Spleen (tissue), 7 donors: ENCODE results near the gene CANT1.

Source experiments
- POLR2A ChIP-seq, 3 donors: fragments of 450-650 bp; IDR thresholded peaks; one replicate each; pipeline ENCODE4 v1.5.1; 2017; ENCODE audit warnings: antibody characterized with exemption in 3 of 3, mild to moderate bottlenecking in 1 of 3
- POLR2AphosphoS5 ChIP-seq, 3 donors: sonication (generic); formaldehyde crosslinking; IDR thresholded peaks; one replicate each; pipeline ENCODE4 v1.5.1; 2017; ENCODE audit warnings: antibody characterized with exemption in 3 of 3
- TF ChIP-seq, protein P1 (sequence below), 11 experiments: fragments of 200-600 bp in 7 of 11; fragments of 450-650 bp in 4 of 11; sonication (generic) in 4 of 11; IDR thresholded peaks in 8 of 11; conservative IDR thresholded peaks in 3 of 11; 1 replicate in 7 of 11; 2 replicates in 4 of 11; pipeline versions ENCODE4 v1.4.0 to v1.8.0; 2016 to 2021; ENCODE audit warnings: antibody characterized with exemption in 11 of 11, inconsistent platforms in 4 of 11, mild to moderate bottlenecking in 1 of 11
- donor health status: DM: no; HTN: no; CAD: no; lungs with moderate emphysema.
- donor health status: DM: no; HTN: no; CAD: no.
- donor health status: DM: no; HTN: no; CAD: no.

DNA sequence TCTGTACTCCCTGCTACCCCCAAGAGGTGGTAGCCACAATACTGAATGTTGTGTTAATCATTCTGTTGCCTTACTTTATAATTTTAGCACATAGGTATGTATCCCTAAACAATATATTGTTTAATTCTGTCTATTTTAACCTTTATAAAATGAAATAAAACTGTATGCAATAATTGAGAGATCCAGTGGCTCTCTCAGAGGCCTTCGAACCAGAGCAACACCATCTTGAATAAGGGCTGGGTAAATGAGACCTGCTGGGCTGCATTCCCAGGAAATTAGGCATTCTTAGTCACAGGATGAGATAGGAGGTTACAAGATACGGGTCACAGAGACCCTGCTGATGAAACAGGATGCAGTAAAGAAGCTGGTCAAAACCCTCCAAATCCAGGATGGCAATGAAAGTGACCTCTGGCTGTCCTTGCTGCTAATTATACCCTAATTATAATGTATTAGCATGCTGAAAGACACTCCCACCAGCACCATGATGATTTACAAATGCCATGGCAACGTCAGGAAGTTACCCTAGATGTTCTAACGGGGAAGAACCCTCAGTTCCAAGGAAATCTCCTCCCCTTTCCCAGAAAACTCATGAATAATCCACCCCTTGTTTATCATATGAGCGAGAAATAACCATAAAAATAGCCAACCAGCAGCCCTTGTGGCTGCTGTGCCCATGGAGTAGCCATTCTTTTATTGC is 2.0 kb upstream of the CANT1 start:
- TF ChIP-seq, protein P1, sequence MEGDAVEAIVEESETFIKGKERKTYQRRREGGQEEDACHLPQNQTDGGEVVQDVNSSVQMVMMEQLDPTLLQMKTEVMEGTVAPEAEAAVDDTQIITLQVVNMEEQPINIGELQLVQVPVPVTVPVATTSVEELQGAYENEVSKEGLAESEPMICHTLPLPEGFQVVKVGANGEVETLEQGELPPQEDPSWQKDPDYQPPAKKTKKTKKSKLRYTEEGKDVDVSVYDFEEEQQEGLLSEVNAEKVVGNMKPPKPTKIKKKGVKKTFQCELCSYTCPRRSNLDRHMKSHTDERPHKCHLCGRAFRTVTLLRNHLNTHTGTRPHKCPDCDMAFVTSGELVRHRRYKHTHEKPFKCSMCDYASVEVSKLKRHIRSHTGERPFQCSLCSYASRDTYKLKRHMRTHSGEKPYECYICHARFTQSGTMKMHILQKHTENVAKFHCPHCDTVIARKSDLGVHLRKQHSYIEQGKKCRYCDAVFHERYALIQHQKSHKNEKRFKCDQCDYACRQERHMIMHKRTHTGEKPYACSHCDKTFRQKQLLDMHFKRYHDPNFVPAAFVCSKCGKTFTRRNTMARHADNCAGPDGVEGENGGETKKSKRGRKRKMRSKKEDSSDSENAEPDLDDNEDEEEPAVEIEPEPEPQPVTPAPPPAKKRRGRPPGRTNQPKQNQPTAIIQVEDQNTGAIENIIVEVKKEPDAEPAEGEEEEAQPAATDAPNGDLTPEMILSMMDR (IDR thresholded peaks at IDR 0.05 in 8 of 11, conservative IDR thresholded peaks at IDR 0.05 in 3 of 11): no peak
- TF ChIP-seq POLR2A (IDR thresholded peaks at IDR 0.05): no peak
- TF ChIP-seq POLR2AphosphoS5 (IDR thresholded peaks at IDR 0.05): peak in 1 of 3 donors; percentile 56
